Naive B cell (primary cell): ENCODE measurements around the gene CAMKMT. TPM values are rescaled to one million over a fixed set of nuclear protein-coding genes. Genes with fewer than 3 reads are reported as not detected.

Experiments
- ATAC-seq, 2 donors: fragments of 150-1000 bp; cut with Tn5 transposase; 2 replicates each; pipeline ENCODE4 v1.10.0; 2021; ENCODE audit warnings: low read depth in 2 of 2, mild to moderate bottlenecking in 2 of 2, moderate library complexity in 2 of 2
- DNase-seq: peaks from one replicate; pipeline ENCODE4 v3.0.0; 2022
- H3K27ac Mint-ChIP-seq, 6 donors: one replicate each; pipeline ENCODE4 v1.8.0; 2020 to 2022; ENCODE audit warnings: mild to moderate bottlenecking in 6 of 6, mixed read lengths in 6 of 6, moderate library complexity in 5 of 6, inconsistent platforms in 2 of 6
- H3K27me3 Mint-ChIP-seq, 3 donors: one replicate each; pipeline ENCODE4 v1.8.0; 2021 to 2022; ENCODE audit warnings: mixed read lengths in 3 of 3, mild to moderate bottlenecking in 1 of 3
- H3K36me3 Mint-ChIP-seq, 2 donors: one replicate each; pipeline ENCODE4 v1.8.0; 2020 to 2022; ENCODE audit warnings: mixed read lengths in 2 of 2, inconsistent platforms in 1 of 2, mild to moderate bottlenecking in 1 of 2
- H3K4me1 Mint-ChIP-seq, 3 donors: one replicate each; pipeline ENCODE4 v1.8.0; 2020 to 2022; ENCODE audit warnings: mixed read lengths in 3 of 3, inconsistent platforms in 1 of 3, mild to moderate bottlenecking in 1 of 3, moderate library complexity in 1 of 3
- H3K4me3 Mint-ChIP-seq, 8 donors: one replicate each; pipeline ENCODE4 v1.8.0; 2020 to 2022; ENCODE audit warnings: mild to moderate bottlenecking in 8 of 8, mixed read lengths in 8 of 8, moderate library complexity in 8 of 8, inconsistent platforms in 2 of 8
- H3K9me3 Mint-ChIP-seq, 7 donors: one replicate each; pipeline ENCODE4 v1.8.0; 2020 to 2022; ENCODE audit warnings: mixed read lengths in 7 of 7, mild to moderate bottlenecking in 5 of 7, inconsistent platforms in 2 of 7, moderate library complexity in 1 of 7
- polyA plus RNA-seq, 6 donors: library from polyadenylated mRNA; unstranded; fragments of 300-500 nt; fragmentation: Illumina TruSeq; gene quantifications; one replicate each; pipeline ENCODE4 v1.2.3, GENCODE V29; 2021; ENCODE audit warnings: low read depth in 6 of 6

CAMKMT gene
- polyA plus RNA-seq, 6 donors from 2014 or later, result 10.0 to 15.8 (median 12.4) TPM

DNA sequence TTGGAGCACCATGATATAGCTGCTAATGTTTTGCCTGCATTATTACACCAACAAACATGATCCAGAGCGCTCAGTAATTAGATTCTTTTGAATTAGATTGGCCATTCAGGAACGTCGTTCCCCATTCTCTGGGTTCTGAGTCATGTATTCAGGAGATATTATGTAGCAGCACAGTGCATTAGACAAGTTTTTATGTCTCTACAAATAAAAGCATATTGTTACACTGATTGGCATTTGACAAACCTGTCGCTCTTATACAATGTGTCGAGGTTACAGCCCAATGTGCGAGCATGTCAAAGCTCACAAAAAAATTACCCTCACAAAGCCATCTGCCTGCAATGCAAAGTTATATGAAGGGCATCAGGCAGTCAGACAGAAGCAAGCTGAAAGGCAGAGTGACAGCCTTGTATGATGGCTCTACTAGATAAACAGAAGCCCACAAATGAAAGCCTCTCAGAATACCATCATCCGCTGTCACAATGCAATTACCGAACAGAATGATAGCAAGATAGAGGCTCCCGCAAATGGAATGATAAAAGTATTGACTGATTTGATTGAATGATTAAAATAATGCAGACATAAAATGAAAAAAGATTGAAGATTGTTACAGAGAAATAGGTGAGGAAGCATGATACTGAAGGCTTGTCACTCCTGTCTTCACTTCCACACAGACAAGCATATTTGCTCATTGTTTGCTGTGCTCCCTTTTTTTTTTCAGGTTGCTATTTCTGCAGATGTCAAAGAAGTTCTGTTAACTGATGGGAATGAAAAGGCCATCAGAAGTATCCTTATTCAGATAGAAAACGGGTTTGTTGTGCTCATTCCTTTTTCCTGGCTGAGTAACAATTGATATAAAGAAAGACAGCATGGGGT lies 345.2 kb downstream of the CAMKMT start:
- H3K9me3 Mint-ChIP-seq, result peaks cover 0 to 3% (median 0%) of the 10 kb centered on the region in 7 donors
- peak overlapping the region in 1 of 8 donors; percentile 9 for H3K4me3 Mint-ChIP-seq
- H3K36me3 Mint-ChIP-seq, result no peaks in the 10 kb centered on the region
- ATAC-seq, result no peak
- peaks cover 39 to 54% (median 42%) of the 10 kb centered on the region in 3 donors for H3K4me1 Mint-ChIP-seq
- H3K27ac Mint-ChIP-seq, result peak overlapping the region in 2 of 6 donors; percentile 73 to 94
- DNase-seq, result no peak
- H3K27me3 Mint-ChIP-seq, result no peaks in the 10 kb centered on the region

DNA sequence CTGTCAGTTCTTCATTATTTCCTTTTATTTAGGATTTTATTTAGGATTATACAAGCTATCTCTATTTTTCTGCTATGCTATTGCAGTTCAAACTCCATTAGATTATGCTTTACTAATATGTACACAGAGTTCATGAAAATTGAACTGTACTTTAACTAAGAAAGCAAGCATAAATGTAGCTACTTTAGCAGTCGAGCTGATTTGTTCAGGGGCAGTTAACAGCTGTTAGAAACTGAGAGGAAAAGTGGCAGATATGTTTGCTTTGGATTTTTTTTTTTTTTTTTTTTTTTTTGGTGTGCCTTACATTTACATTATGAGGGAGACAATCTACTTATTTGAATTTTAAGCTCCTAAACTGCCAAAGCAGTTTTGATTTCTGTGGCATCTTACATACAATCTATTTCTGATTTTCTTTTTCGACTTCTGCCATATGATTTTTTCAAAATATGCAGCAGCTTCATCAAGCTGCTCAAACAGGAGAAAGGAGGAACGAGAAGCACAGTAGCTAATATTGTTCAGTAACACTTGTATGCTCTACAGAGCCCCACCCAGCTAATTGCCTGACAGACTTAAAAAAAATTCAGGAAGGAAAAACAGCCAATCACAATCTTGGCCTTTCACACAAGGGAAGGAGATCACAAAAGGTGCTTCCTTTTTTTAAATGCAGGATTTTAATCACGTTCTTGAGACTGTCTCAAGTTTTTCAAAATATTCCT lies 346.4 kb downstream of the CAMKMT start:
- H3K4me1 Mint-ChIP-seq, result peaks cover 41 to 61% (median 43%) of the 10 kb centered on the region in 3 donors
- no peaks in the 10 kb centered on the region for H3K36me3 Mint-ChIP-seq
- peak; percentile 82 to 85 for ATAC-seq
- H3K27me3 Mint-ChIP-seq, result no peaks in the 10 kb centered on the region
- H3K9me3 Mint-ChIP-seq, result peaks cover 0 to 3% (median 0%) of the 10 kb centered on the region in 7 donors
- H3K4me3 Mint-ChIP-seq, result peak overlapping the region; percentile 87 to 95 (median 92)
- peak overlapping the region; percentile 89 to 98 (median 92) for H3K27ac Mint-ChIP-seq
- peak; percentile 75 for DNase-seq

DNA sequence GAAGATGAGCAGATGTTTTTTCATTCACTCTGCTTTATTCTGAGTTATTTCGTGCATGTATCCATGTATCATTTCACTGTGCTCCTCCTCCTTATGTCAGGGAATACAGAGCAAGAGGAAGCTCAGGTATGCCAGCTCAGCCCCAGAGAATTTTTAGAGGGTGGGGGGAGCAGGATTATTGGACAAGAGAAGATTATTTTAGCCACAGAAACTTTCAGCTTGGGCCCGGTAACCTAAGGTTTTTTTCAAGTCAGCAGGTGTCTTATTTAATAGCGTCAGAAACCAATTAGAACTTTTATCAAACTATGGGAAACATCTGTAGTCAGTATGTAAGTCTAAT lies 346.9 kb downstream of the CAMKMT start:
- H3K36me3 Mint-ChIP-seq, result no peaks in the 10 kb centered on the region
- H3K27ac Mint-ChIP-seq, result peak overlapping the region; percentile 89 to 98 (median 92)
- H3K27me3 Mint-ChIP-seq, result no peaks in the 10 kb centered on the region
- DNase-seq (no peak), ATAC-seq (no peak)
- H3K9me3 Mint-ChIP-seq, result peaks cover 0 to 3% (median 0%) of the 10 kb centered on the region in 7 donors
- peak overlapping the region; percentile 87 to 95 (median 92) for H3K4me3 Mint-ChIP-seq
- H3K4me1 Mint-ChIP-seq, result peaks cover 44 to 66% (median 48%) of the 10 kb centered on the region in 3 donors

DNA sequence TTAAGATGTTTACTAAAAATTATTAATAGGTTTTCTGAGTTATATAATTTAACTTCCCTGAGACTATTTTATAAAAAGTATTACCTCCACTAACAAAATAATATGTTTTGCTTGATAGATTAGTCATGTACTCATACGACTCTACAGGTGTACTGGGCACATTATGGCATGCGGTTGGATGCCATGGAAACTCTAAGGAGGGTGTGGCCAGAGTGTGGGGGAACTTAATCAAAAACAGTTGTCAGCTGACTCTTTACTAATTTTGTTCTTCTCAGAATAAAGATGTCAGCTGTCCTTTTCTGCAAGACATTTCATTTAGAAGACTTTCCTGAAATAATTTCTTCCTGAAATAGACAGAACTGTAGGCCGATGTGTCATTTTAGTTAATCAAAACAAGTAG lies 351.4 kb downstream of the CAMKMT start:
- peak overlapping the region; percentile 23 to 87 (median 74) for H3K4me3 Mint-ChIP-seq
- ATAC-seq, result peak; percentile 83 to 84

DNA sequence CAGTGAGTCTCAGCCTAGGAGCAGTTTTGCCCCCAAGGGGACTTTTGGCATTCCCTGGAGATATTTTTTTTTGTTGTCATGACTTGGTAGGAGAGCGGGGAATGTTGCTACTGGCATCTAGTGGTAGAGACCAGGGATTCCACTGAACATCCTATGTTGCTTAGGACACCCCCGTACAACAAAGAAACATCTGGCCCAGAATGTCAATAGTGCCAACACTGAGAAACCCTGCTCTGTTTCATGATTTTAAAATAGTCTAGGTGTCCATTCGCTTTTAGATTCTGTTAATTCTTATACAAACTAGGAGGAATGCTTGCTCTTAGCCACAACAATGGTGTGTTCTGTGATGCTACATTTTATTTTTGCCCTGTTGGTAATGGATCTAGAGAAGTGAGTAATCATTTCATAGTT lies 353.9 kb downstream of the CAMKMT start:
- Mint-ChIP-seq H3K9me3 (no peaks in the 10 kb centered on the region), H3K27ac (peak overlapping the region; percentile 26 to 87 (median 52)), H3K36me3 (no peaks in the 10 kb centered on the region), H3K4me1 (peaks cover 34 to 59% (median 38%) of the 10 kb centered on the region in 3 donors), H3K4me3 (peak overlapping the region in 3 of 8 donors; percentile 15 to 47 (median 22)), H3K27me3 (no peaks in the 10 kb centered on the region)
- ATAC-seq, result no peak
- no peak for DNase-seq

More for the DNA sequence above, 351.4 kb downstream of the CAMKMT start:
- Mint-ChIP-seq H3K27me3 (no peaks in the 10 kb centered on the region), H3K9me3 (no peaks in the 10 kb centered on the region), H3K36me3 (no peaks in the 10 kb centered on the region), H3K27ac (peak overlapping the region; percentile 85 to 95 (median 91)), H3K4me1 (peaks cover 48 to 75% (median 56%) of the 10 kb centered on the region in 3 donors)
- peak; percentile 75 for DNase-seq

DNA sequence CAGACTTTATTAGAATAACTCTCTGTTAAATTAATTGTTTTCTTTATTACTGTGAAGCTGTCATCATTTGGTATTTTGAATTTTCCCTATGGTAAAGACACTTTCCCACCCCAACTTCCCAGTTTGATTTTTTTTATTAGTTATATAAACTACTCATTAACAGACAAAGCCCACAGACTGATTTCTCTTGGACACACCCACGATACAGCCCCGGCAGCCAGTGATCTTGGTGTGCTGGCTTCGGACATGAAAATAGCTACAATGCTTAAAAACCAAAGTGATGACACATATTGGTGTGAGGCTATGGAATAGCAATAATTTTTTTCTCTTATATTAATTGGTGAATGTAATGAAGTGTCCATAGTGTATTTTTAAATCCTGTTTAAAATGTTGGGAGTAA lies 354.4 kb downstream of the CAMKMT start:
- H3K9me3 Mint-ChIP-seq, result no peaks in the 10 kb centered on the region
- no peak for ATAC-seq
- H3K27me3 Mint-ChIP-seq, result no peaks in the 10 kb centered on the region
- peak overlapping the region in 1 of 8 donors; percentile 22 for H3K4me3 Mint-ChIP-seq
- peaks cover 31 to 55% (median 34%) of the 10 kb centered on the region in 3 donors for H3K4me1 Mint-ChIP-seq
- DNase-seq, result no peak
- no peaks in the 10 kb centered on the region for H3K36me3 Mint-ChIP-seq
- H3K27ac Mint-ChIP-seq, result peak overlapping the region in 3 of 6 donors; percentile 26 to 87 (median 57)

DNA sequence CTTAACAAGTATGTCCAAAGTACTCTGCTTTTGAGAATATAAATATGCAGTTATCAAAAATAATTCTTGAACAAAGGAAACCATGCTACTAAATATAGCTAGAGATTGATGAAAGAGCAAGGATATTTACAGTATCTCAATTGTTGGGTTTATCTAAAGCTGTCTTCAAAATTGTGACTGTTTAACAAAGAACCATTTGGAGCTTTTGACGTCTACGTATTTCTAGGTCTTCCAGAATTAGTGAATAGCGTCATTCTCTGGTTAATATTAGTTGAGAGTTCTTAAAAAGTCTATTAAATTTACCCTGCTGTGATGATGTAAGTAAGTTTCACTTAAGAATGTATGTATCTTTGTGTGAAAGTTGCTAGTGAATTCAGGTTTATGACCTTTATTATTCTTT lies 356.7 kb downstream of the CAMKMT start:
- Mint-ChIP-seq H3K4me3 (no peak overlapping the region), H3K36me3 (no peaks in the 10 kb centered on the region), H3K27me3 (no peaks in the 10 kb centered on the region), H3K27ac (no peak overlapping the region), H3K4me1 (peaks cover 31 to 60% (median 35%) of the 10 kb centered on the region in 3 donors), H3K9me3 (no peaks in the 10 kb centered on the region)
- DNase-seq, result no peak
- ATAC-seq, result no peak

DNA sequence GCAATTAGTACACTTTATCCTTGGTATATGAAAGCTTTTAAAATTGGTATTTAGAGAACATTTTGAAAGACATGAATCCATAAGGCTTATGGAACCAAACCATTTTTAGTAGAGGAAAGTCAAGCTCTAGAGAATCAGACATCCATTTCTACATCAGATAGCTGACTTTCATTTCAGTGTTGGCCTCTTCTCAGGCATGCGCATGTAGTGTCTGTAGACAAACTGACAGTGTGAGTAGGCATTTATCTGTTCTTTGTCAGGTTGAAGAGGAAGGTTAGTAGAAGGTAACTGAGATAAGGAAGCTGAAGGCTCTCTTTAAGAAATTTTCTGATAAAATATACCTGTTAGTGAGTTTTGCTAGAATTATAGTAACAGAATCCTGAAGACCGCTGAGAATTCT lies 357.8 kb downstream of the CAMKMT start:
- Mint-ChIP-seq H3K4me1 (peaks cover 25 to 54% (median 31%) of the 10 kb centered on the region in 3 donors), H3K27me3 (no peaks in the 10 kb centered on the region)

DNA sequence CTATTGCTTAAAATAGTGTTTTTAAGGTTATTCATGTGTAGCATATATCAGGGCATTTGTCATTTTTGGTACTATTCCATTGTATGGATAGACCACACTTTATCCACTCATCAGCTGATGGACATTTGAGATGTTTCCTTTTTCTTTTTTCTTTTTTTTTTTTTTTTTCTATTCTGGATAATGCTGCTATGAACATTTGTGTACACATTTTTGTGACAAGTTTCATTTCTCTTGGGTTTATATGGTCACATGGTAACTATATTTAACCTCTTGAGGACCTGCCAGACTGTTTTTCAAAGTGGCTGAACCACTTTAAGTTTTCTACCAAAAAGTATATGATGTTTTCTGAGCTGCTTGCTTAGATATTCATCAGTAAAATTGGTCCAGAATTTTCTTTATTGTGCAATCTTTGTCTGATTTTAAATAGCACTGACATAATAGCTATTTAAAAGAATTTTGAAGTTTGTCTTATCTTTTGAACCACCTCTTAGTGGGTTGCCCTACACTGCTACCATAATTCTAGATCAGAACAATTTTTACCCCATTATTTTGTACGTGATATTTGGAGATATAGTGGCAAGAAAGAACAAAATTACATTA lies 360.4 kb downstream of the CAMKMT start:
- Mint-ChIP-seq H3K27ac (peak overlapping the region; percentile 13 to 92 (median 84)), H3K9me3 (no peaks in the 10 kb centered on the region), H3K4me1 (peaks cover 21 to 36% (median 31%) of the 10 kb centered on the region in 3 donors), H3K4me3 (peak overlapping the region in 6 of 8 donors; percentile 35 to 81 (median 65)), H3K36me3 (peaks cover 0 to 4% of the 10 kb centered on the region in 2 donors), H3K27me3 (no peaks in the 10 kb centered on the region)
- ATAC-seq (no peak), DNase-seq (no peak)

More for the DNA sequence above, 357.8 kb downstream of the CAMKMT start:
- H3K4me3 Mint-ChIP-seq, result no peak overlapping the region
- ATAC-seq (no peak), DNase-seq (no peak)
- peaks cover 0 to 4% of the 10 kb centered on the region in 2 donors for H3K36me3 Mint-ChIP-seq
- no peaks in the 10 kb centered on the region for H3K9me3 Mint-ChIP-seq
- H3K27ac Mint-ChIP-seq, result peak overlapping the region in 2 of 6 donors; percentile 15 to 47

DNA sequence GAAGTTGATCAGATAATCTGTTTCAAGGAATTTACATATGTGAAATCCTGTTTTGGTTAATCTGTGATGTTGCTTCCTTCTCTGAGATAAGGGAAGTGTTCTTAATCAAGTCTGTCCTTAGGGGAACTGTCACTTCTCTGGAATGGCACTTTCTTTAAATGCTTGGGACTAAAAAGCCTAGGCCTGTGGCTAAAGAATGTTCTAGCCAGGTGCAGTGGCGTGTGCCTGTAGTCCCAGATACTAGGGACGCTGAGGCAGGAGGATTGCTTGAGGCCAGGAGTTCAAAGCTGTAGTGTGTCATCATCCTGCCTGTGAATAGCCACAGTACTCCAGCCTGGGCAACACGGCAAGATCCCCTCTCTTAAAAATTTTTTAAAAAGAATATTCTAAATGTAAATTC lies 362.2 kb downstream of the CAMKMT start:
- Mint-ChIP-seq H3K36me3 (peaks cover 8 to 11% of the 10 kb centered on the region in 2 donors), H3K9me3 (no peaks in the 10 kb centered on the region), H3K27me3 (no peaks in the 10 kb centered on the region), H3K4me1 (peaks cover 21 to 41% (median 32%) of the 10 kb centered on the region in 3 donors), H3K27ac (peak overlapping the region in 2 of 6 donors; percentile 15 to 71), H3K4me3 (peak overlapping the region in 3 of 8 donors; percentile 18 to 31 (median 29))
- no peak for DNase-seq
- no peak for ATAC-seq

DNA sequence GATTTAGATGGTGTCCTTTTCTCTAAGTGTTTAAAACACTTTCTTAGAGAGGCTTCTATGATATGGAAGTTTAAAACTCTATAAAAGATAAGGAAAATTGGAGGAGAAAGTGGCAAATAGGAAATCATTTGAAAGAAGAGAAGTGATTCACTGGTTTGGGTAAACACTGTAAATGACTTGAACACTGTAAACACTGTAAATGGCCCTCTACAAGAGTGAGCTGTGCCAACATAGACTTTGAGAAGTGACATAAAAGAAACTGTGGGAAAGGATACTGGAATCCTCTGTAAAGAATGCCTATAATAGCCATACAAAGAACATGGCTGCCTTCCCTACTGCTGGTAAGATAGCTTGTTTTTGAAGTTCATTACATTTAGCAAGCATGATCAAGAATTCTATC lies 368.8 kb downstream of the CAMKMT start:
- ATAC-seq, result no peak
- Mint-ChIP-seq H3K27ac (no peak overlapping the region), H3K9me3 (peaks cover 0 to 5% (median 2%) of the 10 kb centered on the region in 7 donors), H3K4me3 (no peak overlapping the region), H3K36me3 (peaks cover 12 to 16% of the 10 kb centered on the region in 2 donors), H3K4me1 (peaks cover 8 to 27% (median 8%) of the 10 kb centered on the region in 3 donors), H3K27me3 (peaks cover 0 to 6% (median 0%) of the 10 kb centered on the region in 3 donors)
- DNase-seq, result no peak

DNA sequence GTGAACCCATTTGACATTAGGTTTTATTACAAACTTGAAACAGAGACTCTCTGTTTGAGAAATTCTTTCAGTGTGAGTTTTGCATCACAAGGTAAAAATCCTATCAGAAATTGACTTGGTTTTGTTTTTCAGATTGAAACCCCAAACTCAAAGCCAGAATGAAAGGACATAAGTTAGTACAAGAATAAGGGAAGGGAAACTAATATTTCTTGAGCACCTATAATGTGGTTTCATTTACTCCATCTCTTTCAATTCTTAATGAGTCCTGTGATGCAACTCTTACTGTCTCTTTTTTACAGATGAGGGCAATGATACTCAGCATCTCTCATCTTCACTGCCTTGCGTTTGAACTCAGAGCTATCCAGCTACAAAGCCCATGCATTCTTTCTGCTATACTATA lies 369.8 kb downstream of the CAMKMT start:
- ATAC-seq (peak; percentile 42 to 61), DNase-seq (no peak)
- Mint-ChIP-seq H3K4me1 (peaks cover 8 to 26% (median 8%) of the 10 kb centered on the region in 3 donors), H3K4me3 (no peak overlapping the region), H3K27ac (peak overlapping the region in 1 of 6 donors; percentile 37), H3K36me3 (peaks cover 19 to 22% of the 10 kb centered on the region in 2 donors), H3K27me3 (peaks cover 0 to 6% (median 0%) of the 10 kb centered on the region in 3 donors), H3K9me3 (peaks cover 3 to 9% (median 7%) of the 10 kb centered on the region in 7 donors)
